GM21447 (cell line): ENCODE data around the gene ROR1.

Source experiments
- ATAC-seq: cut with Tn5 transposase; IDR thresholded peaks from one replicate; pipeline ENCODE4 v1.9.1; 2021; ENCODE audit not compliant: unreplicated experiment

Gene ROR1

GRCh38 chr1:63924600-63924999 lies 150.8 kb downstream of the ROR1 start:
- no peak for ATAC-seq

GRCh38 chr1:63928186-63929105 lies 154.6 kb downstream of the ROR1 start:
- ATAC-seq, result no peak

GRCh38 chr1:63929106-63929478 lies 155.3 kb downstream of the ROR1 start:
- no peak for ATAC-seq

GRCh38 chr1:63931468-63931867 lies 157.7 kb downstream of the ROR1 start:
- no peak for ATAC-seq

- no peak for ATAC-seq
Observed at GRCh38 chr1:63934697-63935096, 160.9 kb downstream of the ROR1 start.

GRCh38 chr1:63935143-63935542 lies 161.3 kb downstream of the ROR1 start:
- ATAC-seq, result no peak

GRCh38 chr1:63935553-63935952 lies 161.7 kb downstream of the ROR1 start:
- peak; percentile 79 for ATAC-seq

GRCh38 chr1:63936276-63936675 lies 162.5 kb downstream of the ROR1 start:
- no peak for ATAC-seq

GRCh38 chr1:63936801-63937200 lies 163.0 kb downstream of the ROR1 start:
- no peak for ATAC-seq

GRCh38 chr1:63937461-63938022 lies 163.7 kb downstream of the ROR1 start:
- peak; percentile 52 for ATAC-seq

GRCh38 chr1:63940440-63940839 lies 166.6 kb downstream of the ROR1 start:
- ATAC-seq, result no peak

- ATAC-seq, result no peak
Observed at GRCh38 chr1:63943393-63943792, 169.6 kb downstream of the ROR1 start.

- no peak for ATAC-seq
Observed at GRCh38 chr1:63945943-63946342, 172.1 kb downstream of the ROR1 start.

- ATAC-seq, result no peak
Observed at GRCh38 chr1:63946866-63947491, 173.2 kb downstream of the ROR1 start.

GRCh38 chr1:63947904-63948303 lies 174.1 kb downstream of the ROR1 start:
- no peak for ATAC-seq

- ATAC-seq, result no peak
Observed at GRCh38 chr1:63950023-63950422, 176.2 kb downstream of the ROR1 start.

- no peak for ATAC-seq
Observed at GRCh38 chr1:63951059-63951946, 177.5 kb downstream of the ROR1 start.

GRCh38 chr1:63954187-63954586 lies 180.4 kb downstream of the ROR1 start:
- ATAC-seq, result no peak

- ATAC-seq, result no peak
Observed at GRCh38 chr1:63955370-63956145, 181.7 kb downstream of the ROR1 start.

GRCh38 chr1:63958556-63958955 lies 184.7 kb downstream of the ROR1 start:
- ATAC-seq, result no peak
